ENCODE results near the gene C4B.
"Not testable (repeated sequence)": the region's sequence is repeated elsewhere in the genome, so short reads cannot be mapped to it uniquely, and the experiment has no call there.

The C4B gene

GRCh38 chr6:32053314-32053713 lies 38.7 kb downstream of the C4B start:
- DNase-seq (ENCODE audit: low spot score), result not testable (repeated sequence)

- not testable (repeated sequence) for DNase-seq (ENCODE audit: low spot score)
Observed at GRCh38 chr6:32055756-32056155, 41.2 kb downstream of the C4B start.

- DNase-seq (ENCODE audit: low spot score), result no peak
Observed at GRCh38 chr6:32056254-32056653, 41.7 kb downstream of the C4B start.

GRCh38 chr6:32057966-32058365 lies 43.4 kb downstream of the C4B start:
- DNase-seq (ENCODE audit: low spot score), result no peak

GRCh38 chr6:32058511-32058963 lies 43.9 kb downstream of the C4B start:
- DNase-seq (ENCODE audit: low spot score), result peak; percentile 16

GRCh38 chr6:32060966-32061655 lies 46.5 kb downstream of the C4B start:
- no peak for DNase-seq (ENCODE audit: low spot score)

GRCh38 chr6:32064706-32065105 lies 50.1 kb downstream of the C4B start:
- no peak for DNase-seq (ENCODE audit: low spot score)

GRCh38 chr6:32067521-32067920 lies 52.9 kb downstream of the C4B start:
- DNase-seq (ENCODE audit: low spot score), result not testable (repeated sequence)

GRCh38 chr6:32068315-32068714 lies 53.7 kb downstream of the C4B start:
- DNase-seq (ENCODE audit: low spot score), result not testable (repeated sequence)

GRCh38 chr6:32068867-32069266 lies 54.3 kb downstream of the C4B start:
- no peak for DNase-seq (ENCODE audit: low spot score)

- DNase-seq (ENCODE audit: low spot score), result no peak
Observed at GRCh38 chr6:32069460-32069859, 54.9 kb downstream of the C4B start.

- DNase-seq (ENCODE audit: low spot score), result no peak
Observed at GRCh38 chr6:32069878-32070515, 55.4 kb downstream of the C4B start.

- DNase-seq (ENCODE audit: low spot score), result no peak
Observed at GRCh38 chr6:32070814-32071543, 56.4 kb downstream of the C4B start.

GRCh38 chr6:32073101-32073500 lies 58.5 kb downstream of the C4B start:
- no peak for DNase-seq (ENCODE audit: low spot score)

GRCh38 chr6:32073613-32074012 lies 59.0 kb downstream of the C4B start:
- DNase-seq (ENCODE audit: low spot score), result no peak

GRCh38 chr6:32074996-32075532 lies 60.5 kb downstream of the C4B start:
- DNase-seq (ENCODE audit: low spot score), result no peak

GRCh38 chr6:32075781-32076180 lies 61.2 kb downstream of the C4B start:
- DNase-seq (ENCODE audit: low spot score), result no peak

- DNase-seq (ENCODE audit: low spot score), result no peak
Observed at GRCh38 chr6:32076321-32076809, 61.8 kb downstream of the C4B start.

- no peak for DNase-seq (ENCODE audit: low spot score)
Observed at GRCh38 chr6:32079566-32080290, 65.1 kb downstream of the C4B start.

- no peak for DNase-seq (ENCODE audit: low spot score)
Observed at GRCh38 chr6:32081168-32081990, 66.8 kb downstream of the C4B start.

GRCh38 chr6:32082478-32082877 lies 67.9 kb downstream of the C4B start:
- DNase-seq (ENCODE audit: low spot score), result no peak

All from globus pallidus (tissue), 1 donor.